Measurements from ENCODE around the gene ZSWIM6. TPM values are rescaled to one million over a fixed set of nuclear protein-coding genes. Genes with fewer than 3 reads are reported as not detected.

The ZSWIM6 gene
- total and polyA plus RNA-seq, 2 experiments from 2014 or later = 3.9 to 6.0 TPM

DNA sequence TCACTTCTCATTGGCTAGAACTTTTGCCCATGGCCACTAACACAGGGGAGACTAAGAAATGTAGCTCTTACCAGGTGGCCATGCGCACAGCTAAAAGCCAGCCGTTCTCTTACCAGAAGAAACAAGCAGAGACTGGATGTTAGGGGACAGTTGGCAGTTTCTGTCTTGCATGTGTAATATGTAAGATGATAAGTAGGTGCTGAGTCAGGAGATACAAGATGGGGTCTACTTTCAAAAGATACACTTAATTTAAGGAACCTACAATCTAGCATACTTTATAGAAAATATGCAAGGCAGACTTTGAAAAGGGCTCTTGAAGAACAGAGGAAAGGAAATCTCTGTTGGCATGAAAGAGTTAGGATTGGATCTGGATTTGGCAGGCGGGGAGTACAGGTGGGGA lies 244.5 kb downstream of the ZSWIM6 start (continued):
- TF ChIP-seq, protein P1, sequence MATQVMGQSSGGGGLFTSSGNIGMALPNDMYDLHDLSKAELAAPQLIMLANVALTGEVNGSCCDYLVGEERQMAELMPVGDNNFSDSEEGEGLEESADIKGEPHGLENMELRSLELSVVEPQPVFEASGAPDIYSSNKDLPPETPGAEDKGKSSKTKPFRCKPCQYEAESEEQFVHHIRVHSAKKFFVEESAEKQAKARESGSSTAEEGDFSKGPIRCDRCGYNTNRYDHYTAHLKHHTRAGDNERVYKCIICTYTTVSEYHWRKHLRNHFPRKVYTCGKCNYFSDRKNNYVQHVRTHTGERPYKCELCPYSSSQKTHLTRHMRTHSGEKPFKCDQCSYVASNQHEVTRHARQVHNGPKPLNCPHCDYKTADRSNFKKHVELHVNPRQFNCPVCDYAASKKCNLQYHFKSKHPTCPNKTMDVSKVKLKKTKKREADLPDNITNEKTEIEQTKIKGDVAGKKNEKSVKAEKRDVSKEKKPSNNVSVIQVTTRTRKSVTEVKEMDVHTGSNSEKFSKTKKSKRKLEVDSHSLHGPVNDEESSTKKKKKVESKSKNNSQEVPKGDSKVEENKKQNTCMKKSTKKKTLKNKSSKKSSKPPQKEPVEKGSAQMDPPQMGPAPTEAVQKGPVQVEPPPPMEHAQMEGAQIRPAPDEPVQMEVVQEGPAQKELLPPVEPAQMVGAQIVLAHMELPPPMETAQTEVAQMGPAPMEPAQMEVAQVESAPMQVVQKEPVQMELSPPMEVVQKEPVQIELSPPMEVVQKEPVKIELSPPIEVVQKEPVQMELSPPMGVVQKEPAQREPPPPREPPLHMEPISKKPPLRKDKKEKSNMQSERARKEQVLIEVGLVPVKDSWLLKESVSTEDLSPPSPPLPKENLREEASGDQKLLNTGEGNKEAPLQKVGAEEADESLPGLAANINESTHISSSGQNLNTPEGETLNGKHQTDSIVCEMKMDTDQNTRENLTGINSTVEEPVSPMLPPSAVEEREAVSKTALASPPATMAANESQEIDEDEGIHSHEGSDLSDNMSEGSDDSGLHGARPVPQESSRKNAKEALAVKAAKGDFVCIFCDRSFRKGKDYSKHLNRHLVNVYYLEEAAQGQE (IDR thresholded peaks at IDR 0.05; ENCODE audit: unreplicated experiment) = no peak
- no peak for TF ChIP-seq NANOG (IDR thresholded peaks at IDR 0.05; ENCODE audit: borderline replicate concordance)
- TF ChIP-seq, protein P2, sequence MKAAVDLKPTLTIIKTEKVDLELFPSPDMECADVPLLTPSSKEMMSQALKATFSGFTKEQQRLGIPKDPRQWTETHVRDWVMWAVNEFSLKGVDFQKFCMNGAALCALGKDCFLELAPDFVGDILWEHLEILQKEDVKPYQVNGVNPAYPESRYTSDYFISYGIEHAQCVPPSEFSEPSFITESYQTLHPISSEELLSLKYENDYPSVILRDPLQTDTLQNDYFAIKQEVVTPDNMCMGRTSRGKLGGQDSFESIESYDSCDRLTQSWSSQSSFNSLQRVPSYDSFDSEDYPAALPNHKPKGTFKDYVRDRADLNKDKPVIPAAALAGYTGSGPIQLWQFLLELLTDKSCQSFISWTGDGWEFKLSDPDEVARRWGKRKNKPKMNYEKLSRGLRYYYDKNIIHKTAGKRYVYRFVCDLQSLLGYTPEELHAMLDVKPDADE (IDR thresholded peaks at IDR 0.05) = no peak
- TF ChIP-seq POLR2AphosphoS5 (IDR thresholded peaks at IDR 0.05; ENCODE audit: low read depth) = no peak
- no peak for TF ChIP-seq ZNF331 (CRISPR knock-in tag; IDR thresholded peaks at IDR 0.05; ENCODE audit: low read depth)

DNA sequence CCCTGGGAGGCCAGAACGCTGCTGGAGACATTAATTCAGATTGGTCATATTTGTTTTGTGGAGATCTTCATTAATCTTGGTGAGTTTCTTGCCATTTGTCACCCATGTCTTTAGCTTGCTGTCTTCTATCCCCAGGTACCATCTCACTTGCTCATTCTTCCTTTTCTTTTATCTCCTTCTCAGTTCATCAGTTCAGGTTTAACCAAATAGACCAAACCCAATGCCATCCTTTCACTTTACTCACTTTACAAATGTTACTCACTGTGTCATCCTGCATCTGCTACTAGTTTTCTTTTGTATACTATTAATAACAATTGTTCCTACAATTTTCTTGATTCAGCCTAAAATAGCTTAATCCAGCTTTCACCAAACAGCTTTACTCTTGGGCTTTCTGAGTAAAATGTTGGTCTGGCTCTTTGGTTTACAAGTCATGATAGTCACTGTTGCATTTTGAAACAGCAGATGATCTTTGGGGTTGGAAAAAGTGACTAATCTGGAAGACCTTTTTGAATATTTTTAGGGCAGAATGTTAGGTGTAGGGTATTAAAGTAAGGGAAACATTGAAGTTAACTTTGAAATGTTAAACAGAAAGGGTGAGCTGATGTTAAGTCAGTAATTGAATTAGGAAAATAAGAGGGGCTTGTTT lies 246.9 kb downstream of the ZSWIM6 start:
- Histone ChIP-seq H3K79me2 (replicated peaks; ENCODE audit: insufficient read depth) (no peaks in the 10 kb centered on the region), H2AFZ (no peak overlapping the region), H4K20me1 (replicated peaks; ENCODE audit: insufficient read depth) (no peaks in the 10 kb centered on the region), H3F3A (replicated peaks; ENCODE audit: low read depth) (no peaks in the 10 kb centered on the region), H3K4me1 (ENCODE audit: insufficient read depth) (no peaks in the 10 kb centered on the region), H3K36me3 (ENCODE audit: insufficient read depth) (no peaks in the 10 kb centered on the region), H3K4me2 (no peak overlapping the region), H3K4me3 (no peak overlapping the region), H3K9me2 (ENCODE audit: insufficient read depth) (0 out of 2 replicates have a peak, but pooled peaks cover 9% of the 10 kb centered on the region), H3K27ac (ENCODE audit: low read depth) (no peak overlapping the region), H3K27me3 (ENCODE audit: insufficient read depth) (no peaks in the 10 kb centered on the region)
- Mint-ChIP-seq H3K27ac (no peak overlapping the region), H3K4me1 (no peaks in the 10 kb centered on the region), H3K4me3 (no peak overlapping the region), H3K9me3 (no peaks in the 10 kb centered on the region), H3K27me3 (ENCODE audit: insufficient read depth, low read depth, poor library complexity) (peaks cover 4% of the 10 kb centered on the region), H3K36me3 (ENCODE audit: low read depth) (no peaks in the 10 kb centered on the region)
- TF ChIP-seq NANOG (IDR thresholded peaks at IDR 0.05; ENCODE audit: borderline replicate concordance) (no peak), ZNF331 (CRISPR knock-in tag; IDR thresholded peaks at IDR 0.05; ENCODE audit: low read depth) (no peak), POLR2AphosphoS5 (IDR thresholded peaks at IDR 0.05; ENCODE audit: low read depth) (no peak), EZH2phosphoT487 (IDR thresholded peaks at IDR 0.05; ENCODE audit: unreplicated experiment) (no peak), EZH2 (IDR thresholded peaks at IDR 0.05; ENCODE audit: low read depth, unreplicated experiment) (no peak), ZNF114 (CRISPR knock-in tag; IDR thresholded peaks at IDR 0.05) (no peak), JUNB (IDR thresholded peaks at IDR 0.05; ENCODE audit: unreplicated experiment) (no peak)
- TF ChIP-seq, protein P1 (IDR thresholded peaks at IDR 0.05; ENCODE audit: unreplicated experiment) = no peak
- TF ChIP-seq, protein P2 (IDR thresholded peaks at IDR 0.05) = no peak
- TF ChIP-seq, protein P3, sequence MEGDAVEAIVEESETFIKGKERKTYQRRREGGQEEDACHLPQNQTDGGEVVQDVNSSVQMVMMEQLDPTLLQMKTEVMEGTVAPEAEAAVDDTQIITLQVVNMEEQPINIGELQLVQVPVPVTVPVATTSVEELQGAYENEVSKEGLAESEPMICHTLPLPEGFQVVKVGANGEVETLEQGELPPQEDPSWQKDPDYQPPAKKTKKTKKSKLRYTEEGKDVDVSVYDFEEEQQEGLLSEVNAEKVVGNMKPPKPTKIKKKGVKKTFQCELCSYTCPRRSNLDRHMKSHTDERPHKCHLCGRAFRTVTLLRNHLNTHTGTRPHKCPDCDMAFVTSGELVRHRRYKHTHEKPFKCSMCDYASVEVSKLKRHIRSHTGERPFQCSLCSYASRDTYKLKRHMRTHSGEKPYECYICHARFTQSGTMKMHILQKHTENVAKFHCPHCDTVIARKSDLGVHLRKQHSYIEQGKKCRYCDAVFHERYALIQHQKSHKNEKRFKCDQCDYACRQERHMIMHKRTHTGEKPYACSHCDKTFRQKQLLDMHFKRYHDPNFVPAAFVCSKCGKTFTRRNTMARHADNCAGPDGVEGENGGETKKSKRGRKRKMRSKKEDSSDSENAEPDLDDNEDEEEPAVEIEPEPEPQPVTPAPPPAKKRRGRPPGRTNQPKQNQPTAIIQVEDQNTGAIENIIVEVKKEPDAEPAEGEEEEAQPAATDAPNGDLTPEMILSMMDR (conservative IDR thresholded peaks at IDR 0.05; ENCODE audit: low read depth in 2 of 2) = no peak
- DNase-seq (ENCODE audit: low spot score) (no peak), ATAC-seq (no peak)

Data from GM23338 (cell line).